GM18519 (cell line): Measurements from ENCODE around the gene ATP5MC2.
"Not testable (repeated sequence)": the region's sequence is repeated elsewhere in the genome, so short reads cannot be mapped to it uniquely, and the experiment has no call there.

Experiments used
- ATAC-seq: cut with Tn5 transposase; IDR thresholded peaks from one replicate; pipeline ENCODE4 v1.9.1; 2021; ENCODE audit warnings: mild to moderate bottlenecking, moderate library complexity; ENCODE audit not compliant: unreplicated experiment, low FRiP score

ATP5MC2 gene

DNA sequence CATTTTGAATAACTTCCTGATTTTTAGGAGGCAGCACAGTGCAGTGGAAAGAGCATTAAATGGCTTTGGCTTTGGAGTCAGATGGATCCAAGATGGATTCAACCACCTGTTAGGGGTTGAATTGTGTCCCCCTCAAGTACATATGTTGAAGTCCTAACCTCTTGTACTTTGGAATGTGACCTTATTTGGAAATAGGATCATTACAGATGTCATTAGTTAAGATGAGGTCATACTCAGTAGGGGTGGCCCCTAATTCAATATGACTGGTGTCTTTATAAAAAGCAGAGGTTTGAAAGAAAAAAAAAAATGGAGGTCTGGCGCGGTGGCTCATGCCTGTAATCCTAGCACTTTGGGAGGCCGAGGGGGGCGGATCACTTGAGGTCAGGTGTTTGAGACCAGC, 18.8 kb downstream of the ATP5MC2 start:
- ATAC-seq: no peak

DNA sequence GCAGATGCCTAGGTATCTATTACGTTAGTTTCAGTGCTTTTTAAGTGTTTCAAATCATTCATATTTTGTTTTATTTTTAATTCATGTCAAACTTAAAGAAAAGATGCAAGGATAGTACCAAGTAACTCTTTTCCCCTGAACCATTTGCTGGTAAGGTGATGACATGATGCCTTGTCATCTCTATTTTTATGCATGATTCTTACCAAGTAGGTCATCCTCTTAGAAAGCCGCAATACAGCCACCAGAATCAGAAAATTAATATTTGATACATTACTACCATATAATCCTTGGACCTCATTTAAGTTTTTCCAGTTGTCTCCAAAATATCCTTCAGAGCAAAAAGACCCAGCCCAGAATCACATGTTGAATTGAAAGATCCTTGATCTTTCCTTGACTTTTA, 22.3 kb downstream of the ATP5MC2 start:
- ATAC-seq: no peak

DNA sequence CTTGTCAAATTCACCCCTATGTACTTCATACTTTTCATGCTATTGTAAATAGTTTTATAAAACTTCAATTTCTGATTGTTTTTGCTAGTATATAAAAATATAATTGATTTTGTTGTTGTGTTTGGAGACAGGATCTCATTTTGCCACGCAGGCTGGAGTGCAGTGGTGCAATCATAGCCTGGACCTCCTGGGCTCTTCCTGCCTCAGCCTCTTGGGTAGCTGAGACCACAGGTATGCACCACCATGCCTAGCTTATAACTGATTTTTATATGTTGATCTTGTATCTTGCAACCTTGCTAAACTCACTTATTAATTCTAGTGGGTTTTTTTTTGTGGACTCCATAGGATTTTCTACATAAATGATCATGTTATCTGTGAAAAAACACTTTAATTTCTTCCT, 23.5 kb downstream of the ATP5MC2 start:
- no peak for ATAC-seq

DNA sequence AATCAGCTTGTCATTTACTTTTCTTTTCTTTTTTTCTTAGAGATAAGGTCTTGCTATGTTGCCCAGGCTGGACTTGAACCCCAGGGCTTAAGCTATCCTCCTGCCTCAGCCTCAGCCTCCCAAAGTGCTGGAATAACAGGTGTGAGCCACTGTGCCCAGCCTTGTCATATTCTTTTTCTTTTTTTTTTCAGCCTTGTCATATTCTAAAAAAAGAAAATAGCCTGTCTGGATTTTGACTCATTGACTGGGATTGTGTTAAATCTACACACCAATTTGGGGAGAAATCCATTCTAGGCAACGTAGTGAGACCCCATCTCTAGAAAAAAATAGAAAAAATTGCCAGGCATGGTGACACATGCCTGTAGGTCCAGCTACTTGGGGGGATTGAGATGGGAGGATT, 24.1 kb downstream of the ATP5MC2 start:
- no peak for ATAC-seq

DNA sequence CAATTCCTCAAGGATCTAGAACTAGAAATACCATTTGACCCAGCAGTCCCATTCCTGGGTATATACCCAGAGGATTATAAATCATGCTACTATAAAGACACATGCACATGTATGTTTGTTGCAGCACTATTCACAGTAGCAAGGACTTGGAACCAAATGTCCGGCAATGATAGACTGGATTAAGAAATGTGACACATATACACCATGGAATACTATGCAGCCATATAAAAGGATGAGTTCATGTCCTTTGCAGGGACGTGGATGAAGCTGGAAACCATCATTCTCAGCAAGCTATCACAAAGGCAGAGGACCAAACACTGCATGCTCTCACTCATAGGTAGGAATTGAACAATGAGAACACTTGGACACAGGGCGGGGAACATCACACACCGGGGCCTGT, 29.6 kb downstream of the ATP5MC2 start:
- not testable (repeated sequence) for ATAC-seq

DNA sequence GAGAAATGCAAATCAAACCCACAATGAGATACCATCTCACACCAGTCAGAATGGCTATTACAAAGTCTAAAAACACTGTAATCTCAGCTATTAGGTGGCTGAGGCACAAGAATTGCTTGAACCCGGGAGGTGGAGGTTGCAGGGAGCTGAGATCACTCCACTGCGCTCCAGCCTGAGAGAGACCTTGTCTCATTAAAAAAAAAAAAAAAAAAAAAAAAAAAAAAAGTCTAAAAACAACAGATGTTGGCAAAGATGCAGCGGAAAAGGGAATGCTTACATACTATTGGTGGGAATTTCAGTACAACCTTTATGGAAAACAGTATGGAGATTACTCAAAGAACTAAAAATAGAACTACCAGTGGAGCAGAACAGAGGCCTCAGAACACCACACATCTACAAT, 30.7 kb downstream of the ATP5MC2 start:
- ATAC-seq: no peak

DNA sequence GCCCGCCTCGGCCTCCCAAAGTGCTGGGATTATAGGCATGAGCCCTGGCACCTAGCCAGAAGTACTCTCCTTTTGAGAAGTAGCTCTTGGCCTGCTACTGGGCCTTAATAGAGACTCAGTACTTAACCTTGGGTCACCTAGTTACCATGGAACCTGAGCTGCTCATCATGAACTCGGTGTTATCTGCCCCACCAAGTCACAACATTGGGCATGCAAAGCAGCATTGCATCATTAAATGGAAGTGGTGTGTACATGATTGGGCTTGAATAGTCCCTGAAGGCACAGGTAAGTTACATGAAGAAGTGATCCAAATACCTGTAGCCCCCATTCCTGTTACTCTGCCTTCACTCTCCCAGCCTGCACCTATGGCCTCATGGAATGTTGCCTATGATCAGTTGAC, 31.8 kb downstream of the ATP5MC2 start:
- ATAC-seq: no peak

DNA sequence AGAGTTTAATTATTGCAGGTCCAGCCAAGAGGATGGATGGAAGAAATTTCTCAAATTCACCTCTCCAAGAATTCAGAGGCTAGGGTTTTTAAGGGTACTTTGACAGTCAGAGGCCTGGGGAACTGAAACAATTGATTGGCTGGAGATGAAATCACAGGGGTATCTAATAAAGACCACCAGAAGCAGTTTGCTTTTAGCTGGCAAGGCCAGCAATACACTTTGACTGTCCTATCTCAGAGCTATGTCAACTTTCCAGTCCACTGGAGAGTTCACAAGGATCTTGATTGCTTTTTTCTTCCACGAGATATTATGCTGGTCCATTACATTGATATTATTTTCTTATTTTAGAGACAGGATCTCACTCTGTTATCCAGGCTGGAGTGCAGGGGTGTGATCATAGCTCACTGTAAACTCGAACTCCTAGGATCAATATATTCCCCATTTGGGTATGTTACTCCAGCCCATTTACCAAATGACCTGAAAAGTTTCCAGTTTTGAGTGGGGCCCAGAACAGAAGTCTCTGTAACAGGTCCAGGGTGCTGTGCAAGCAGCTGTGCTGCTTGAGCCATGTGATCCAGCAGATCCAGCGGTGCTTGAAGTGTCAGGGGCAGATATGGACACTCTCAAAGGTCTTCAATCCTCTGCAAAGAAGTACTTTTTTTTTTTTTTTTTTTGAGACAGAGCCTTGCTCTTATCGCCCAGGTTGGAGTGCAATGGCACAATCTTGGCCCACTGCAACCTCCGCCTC, 32.5 kb downstream of the ATP5MC2 start:
- ATAC-seq: no peak

DNA sequence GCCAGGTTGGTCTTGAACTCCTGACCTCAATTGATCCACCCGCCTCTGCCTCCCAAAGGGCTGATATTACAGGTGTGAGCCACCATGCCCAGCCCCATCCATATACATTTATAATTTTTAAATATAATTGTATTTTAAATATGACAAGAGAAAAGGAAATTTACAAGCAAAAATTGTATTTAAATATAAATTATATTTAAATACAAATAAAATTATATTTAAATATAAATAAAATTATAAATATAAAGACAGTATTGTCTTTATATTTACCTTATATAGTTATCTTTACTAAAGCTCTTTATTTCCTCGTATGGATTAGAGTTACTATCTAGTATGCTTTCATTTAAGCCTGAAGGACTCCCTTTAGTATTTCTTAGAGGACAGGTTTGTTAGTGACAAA, 37.8 kb downstream of the ATP5MC2 start:
- no peak for ATAC-seq

DNA sequence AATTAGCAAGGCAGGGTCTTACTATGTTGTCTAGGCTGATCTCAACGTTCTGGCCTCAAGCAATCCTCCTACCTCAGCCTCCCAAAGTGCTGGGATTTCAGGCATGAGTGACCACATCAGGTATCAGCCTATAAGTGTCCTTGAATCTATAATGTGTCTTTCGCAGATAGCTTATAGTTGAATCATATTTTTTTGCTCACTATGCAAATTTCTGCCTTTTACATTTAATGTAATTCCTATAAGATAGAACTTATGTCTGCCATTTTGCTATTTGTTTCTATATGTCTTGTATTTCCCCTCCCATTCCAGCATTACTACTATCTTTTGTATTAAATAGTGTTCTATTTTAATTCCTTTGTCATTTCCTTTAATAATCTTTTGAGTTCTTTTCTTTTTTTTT, 39.2 kb downstream of the ATP5MC2 start:
- ATAC-seq: no peak

DNA sequence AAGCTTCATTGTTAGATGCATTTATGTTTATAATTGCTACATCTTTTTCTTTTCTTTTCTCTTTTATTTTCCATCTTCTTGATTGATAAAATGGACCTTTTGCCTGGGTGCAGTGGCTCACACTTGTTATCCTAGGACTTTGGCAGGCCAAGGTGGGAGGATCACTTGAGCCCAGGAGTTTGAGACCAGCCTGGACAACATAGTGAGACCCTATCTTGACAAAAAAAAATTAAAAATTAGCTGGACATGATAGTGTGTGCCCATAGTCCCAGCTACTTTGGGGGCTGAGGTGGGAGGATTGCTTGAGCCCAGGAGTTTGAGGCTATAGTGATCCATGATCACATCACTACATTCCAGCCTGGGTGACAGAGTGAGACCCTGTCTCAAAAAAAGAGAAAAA, 40.2 kb downstream of the ATP5MC2 start:
- ATAC-seq: not testable (repeated sequence)

DNA sequence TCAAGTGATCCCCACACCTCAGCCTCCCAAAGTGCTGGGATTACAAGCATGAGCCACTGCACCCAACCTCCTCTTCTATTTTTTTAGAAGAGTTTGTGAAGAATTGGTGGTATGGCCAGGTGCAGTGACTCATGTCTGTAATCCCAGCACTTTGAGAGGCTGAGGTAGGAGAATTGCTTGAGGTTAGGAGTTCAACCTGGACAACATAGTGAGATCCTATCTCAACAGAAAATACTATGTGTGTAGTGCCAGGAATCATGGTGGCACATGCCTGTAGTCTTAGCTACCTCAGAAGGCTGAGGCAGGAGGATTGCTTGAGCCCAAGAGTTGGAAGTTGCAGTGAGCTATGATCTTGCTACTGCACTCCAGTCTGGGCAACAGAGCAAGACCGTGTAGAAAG, 44.2 kb downstream of the ATP5MC2 start:
- ATAC-seq: no peak

DNA sequence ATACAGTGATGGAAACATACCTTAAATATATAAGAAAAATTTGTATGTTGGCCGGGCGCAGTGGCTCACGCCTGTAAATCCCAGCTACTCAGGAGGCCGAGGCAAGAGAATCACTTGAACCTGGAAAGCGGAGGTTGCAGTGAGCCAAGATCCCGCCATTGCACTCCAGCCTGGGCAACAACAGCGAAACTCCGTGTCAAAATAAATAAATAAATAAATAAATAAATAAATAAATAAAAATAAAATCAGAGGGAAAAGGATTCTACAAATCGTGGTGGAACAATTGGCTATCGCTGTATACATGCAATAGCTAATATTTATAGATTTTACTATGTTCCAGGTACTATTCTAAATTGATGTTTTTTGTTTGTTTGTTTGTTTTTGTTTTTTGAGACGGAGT, 48.0 kb downstream of the ATP5MC2 start:
- no peak for ATAC-seq

DNA sequence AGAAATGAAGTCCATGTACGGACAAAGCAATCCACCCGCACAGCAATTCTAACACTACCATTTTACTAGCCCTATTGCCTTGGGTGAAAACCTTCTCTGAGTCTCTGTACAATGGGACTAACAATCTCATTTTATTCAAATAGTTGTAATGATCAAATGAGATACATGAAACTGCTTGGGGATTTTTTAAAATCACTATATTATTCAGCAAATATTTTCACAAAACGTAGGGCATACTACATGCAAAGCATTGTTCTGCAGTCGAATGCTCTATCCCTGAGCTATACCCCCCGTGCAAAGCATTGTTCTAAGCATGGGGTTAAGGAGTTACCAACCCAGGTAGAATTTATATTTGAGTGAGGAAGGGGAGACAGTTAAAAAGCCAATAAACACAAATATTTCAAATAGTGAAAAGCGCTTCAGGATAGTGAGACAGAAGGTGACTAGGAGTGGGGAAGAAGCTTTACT, 49.1 kb downstream of the ATP5MC2 start:
- peak; percentile 10 for ATAC-seq

DNA sequence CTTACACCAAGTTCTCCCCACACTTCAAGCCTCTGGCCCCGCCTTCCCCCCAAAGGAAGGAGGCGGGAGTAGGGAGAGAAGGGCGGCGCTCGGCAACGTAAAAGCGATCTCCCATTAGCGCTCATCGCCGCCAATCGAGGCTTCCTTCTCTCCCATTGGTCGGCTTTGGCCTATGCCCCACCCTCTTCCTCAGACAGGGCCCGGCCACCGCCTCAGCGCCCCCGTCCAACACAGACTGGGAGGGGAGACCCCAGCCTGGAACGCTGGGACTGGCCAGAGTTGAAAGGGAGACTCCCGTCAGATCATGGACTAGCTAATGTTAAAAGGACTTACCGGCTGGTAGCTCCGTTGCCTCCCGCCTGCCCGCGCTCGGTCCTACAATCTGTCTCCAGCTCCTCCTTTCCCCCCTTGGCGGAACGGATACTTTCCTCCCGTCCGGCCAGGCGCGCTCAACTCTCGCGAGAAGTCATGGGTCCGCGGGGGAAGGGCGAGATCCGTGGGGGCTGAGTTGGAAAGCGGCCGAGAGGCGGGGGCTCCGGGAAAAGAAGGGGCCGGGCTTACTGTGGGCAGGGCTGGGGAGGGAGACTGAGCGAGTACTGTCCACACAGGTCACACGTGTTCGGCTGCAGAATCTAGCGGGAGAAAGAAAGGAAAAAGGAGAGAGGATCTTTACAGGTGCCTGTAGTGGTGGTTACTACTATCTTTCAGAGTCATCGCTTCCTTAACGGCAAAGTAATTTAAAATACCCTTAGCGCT, 49.8 kb downstream of the ATP5MC2 start, which contains the start of gene ATF7:
Gene ATF7 (minus strand): TSS at position 437 of the 756 bp plus-strand sequence. CDS start 25,382 bp downstream, outside the sequence.
- ATAC-seq: peak; percentile 86

DNA sequence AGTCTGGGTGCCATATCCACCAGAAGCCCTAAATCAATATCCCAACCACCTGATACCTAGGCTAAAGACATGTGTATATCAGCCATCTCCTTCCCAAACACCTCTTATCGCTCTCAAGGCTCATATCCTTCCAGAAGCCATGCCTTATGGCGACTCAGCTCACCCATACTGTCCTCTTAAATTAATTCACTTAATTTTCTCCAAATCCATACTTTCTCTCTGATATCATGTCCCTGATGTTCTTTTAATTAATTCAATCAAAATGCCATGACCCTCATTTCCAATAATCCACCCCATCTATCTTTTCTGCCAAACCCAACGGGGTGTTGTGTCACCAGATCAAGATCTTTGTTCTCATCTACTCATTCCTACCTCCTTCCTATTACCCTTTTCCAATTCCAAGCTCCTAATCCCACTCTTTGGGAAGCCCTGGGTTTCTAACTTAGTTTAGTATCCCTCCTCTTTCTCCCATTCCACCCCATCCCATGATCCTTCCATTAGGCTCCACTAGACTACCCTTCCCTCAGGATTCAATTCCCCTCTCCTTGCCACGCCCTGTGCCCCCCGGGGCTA, 50.4 kb downstream of the ATP5MC2 start:
- no peak for ATAC-seq

DNA sequence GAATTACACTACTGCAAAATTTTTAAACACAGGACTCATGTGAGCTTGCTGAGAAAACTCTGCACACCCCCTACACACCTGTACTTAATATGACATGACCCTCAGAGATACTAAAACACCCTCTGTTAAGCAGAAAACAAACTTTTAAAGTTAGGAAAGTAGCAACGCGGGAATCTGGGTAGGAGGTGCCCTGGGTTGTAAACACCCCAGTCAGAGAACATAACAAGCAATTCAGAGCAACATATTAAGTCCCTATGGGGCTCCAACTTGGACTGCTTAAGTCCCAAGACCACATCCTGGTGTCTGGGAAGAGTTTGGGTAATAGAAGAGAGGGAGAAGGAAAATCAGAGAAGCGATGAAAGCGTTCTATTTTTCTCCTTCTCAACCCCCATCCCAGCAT, 50.9 kb downstream of the ATP5MC2 start:
- no peak for ATAC-seq

DNA sequence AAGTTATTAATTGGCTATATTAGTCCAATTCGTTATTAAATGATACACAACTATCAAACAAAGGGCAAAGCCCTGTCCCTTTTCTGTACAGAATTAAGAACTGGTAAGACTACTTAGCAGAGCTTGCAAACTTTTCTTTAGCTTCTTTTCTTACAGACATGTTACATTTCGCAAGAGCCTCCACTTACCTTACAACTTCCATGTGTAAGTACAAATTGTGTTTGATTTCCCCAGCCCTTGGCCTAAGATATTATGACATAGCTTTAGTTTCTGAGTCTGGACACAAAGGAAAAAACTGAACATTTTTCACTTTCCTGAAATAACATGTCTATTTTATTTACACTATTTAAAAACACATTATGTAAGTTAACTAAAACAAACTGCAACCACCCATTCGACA, 51.4 kb downstream of the ATP5MC2 start:
- no peak for ATAC-seq

DNA sequence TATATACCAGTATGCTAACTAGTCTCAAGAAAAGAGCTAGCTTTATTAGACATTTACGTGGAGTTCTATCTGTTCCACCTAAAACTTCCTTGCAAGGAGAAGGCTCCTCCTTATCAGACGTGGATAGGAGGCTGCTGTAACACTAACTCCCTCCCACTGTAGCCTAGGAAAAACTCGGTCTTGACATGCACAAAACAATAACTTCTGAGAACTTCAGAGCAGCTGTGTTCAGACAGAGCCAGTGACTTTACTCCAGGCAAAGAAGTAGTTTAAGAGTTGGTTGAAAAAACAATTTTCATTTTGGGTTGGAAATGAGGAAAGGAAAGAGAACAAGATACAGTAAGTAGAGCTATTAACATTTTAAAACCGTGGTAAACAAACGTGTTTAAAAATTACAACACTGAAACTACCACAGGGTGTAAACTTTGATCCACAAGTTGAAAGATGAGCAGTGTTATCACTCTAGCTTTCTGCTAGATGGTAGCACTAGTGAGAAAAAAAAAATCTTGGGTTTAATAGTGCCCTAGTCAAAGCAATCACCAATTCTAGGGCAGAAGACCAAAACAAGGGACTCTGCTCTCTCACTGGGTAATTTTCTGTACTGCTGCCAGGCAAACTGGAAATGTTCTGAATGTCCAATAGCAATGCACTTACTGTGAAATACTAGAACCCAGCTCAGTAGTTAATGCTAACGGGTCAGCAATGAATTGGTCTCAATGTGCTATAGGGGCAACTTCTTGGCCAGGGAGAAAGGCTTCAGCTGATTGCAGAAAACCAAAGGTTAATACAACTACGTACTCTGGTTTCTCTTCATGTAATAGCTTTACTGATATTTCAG, 52.1 kb downstream of the ATP5MC2 start:
- ATAC-seq: no peak

DNA sequence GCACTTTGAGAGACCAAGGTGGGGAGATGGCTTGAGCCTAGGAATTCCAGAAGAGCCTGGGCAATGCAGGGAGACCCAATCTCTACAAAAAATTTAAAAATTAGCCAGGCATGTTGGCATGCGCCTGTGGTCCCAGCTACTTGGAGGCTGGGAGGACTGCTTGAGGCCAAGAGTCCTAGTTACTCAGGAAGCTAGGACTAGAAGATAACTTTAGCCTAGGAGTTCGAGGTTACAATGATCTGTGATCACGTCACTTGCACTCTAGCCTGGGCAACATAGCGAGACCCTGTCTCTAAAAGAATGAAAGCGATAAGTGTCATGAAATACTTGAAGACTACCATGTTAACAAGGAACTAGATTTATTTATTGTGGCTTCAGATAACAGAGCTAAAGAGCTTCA, 53.2 kb downstream of the ATP5MC2 start:
- no peak for ATAC-seq

DNA sequence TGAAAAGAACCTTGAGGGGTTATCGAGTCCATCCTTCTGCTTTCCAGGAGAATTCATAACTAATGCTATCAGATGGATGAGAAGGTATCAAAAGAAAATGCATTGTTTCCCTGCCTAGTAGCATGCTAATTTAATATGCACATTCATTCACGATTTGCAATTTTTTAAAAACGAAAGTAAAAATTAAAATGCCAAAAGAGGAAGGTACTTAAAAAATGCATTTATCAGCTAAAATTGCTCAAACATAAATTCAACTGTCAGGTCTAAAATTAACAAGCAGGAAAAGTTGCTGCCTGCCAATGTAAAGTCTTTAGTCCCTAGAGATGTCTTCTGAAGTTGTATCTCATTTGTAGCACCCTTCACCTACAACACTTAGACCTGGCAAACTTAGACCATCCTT, 57.6 kb downstream of the ATP5MC2 start:
- ATAC-seq: no peak
